HFF-Myc (cell line): ENCODE measurements around the gene DSC1.

ENCODE experiments used
- DNase-seq: peaks from one replicate; pipeline ENCODE4 v3.0.0-alpha.2; 2011; ENCODE audit warnings: low read depth; ENCODE audit errors: extremely low read depth
- H3K4me3 ChIP-seq: replicated peaks from 2 replicates; pipeline ENCODE4 v1.5.1; 2011; ENCODE audit warnings: low read depth, mild to moderate bottlenecking, control low read depth, low read length
- TF ChIP-seq, protein P1 (sequence below): IDR thresholded peaks from 2 replicates; pipeline ENCODE4 v1.5.1; 2012; ENCODE audit warnings: mild to moderate bottlenecking, low read depth, low read length, control low read depth; ENCODE audit errors: missing control alignments

DSC1 gene

GRCh38 chr18:31091350-31091749, 71.3 kb downstream of the DSC1 start:
- TF ChIP-seq, protein P1, sequence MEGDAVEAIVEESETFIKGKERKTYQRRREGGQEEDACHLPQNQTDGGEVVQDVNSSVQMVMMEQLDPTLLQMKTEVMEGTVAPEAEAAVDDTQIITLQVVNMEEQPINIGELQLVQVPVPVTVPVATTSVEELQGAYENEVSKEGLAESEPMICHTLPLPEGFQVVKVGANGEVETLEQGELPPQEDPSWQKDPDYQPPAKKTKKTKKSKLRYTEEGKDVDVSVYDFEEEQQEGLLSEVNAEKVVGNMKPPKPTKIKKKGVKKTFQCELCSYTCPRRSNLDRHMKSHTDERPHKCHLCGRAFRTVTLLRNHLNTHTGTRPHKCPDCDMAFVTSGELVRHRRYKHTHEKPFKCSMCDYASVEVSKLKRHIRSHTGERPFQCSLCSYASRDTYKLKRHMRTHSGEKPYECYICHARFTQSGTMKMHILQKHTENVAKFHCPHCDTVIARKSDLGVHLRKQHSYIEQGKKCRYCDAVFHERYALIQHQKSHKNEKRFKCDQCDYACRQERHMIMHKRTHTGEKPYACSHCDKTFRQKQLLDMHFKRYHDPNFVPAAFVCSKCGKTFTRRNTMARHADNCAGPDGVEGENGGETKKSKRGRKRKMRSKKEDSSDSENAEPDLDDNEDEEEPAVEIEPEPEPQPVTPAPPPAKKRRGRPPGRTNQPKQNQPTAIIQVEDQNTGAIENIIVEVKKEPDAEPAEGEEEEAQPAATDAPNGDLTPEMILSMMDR = no peak
- H3K4me3 ChIP-seq = no peak overlapping the region
- DNase-seq = no peak

DNA sequence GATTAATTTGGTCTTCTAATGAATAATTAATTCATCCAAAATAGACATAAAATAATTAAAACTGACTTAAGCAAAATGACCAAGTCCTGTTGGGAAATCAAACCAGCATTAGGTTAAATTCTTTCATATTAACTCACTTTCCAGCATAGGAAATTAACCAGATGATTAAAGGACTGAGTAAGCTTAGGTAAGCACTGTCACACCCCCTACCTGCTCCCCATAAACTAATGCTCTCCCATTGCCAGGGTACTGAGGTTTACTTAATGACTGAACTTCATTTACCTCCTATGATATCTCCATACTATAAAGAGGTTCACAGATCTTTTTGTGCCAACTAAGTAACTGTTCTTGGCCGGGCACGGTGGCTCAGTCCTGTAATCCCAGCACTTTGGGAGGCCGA, 74.1 kb downstream of the DSC1 start:
- TF ChIP-seq, protein P1 = no peak
- H3K4me3 ChIP-seq = no peak overlapping the region
- no peak for DNase-seq

GRCh38 chr18:31079973-31080372, 82.7 kb downstream of the DSC1 start:
- no peak for DNase-seq
- H3K4me3 ChIP-seq = no peak overlapping the region
- TF ChIP-seq, protein P1 = no peak
